Measurements from ENCODE around the gene LARP6. TPM values are rescaled to one million over a fixed set of nuclear protein-coding genes. Genes with fewer than 3 reads are reported as not detected.

The LARP6 gene
- total RNA-seq, 2 experiments from 2014 or later: not detected

DNA sequence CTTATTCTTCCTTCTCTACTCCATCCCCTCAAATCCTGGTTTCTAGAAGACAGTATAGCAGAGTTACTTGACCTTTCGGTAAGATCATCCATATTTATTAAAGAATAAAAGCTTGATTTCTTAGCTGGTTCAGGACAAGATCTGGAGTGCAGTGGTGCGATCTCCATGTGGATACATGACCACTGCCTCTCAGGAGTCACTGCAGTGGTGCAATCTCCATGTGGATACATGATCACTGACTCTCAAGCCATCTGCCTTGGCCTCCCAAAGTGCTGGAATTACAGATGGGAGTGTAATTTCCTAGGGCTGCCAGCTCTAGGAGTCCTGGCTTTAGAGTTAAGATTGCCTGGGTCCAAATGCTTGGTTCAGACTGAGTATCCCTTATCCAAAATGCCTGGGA, 16.5 kb downstream of the LARP6 start:
- no peak for TF ChIP-seq EZH2phosphoT487 (IDR thresholded peaks at IDR 0.05; ENCODE audit: borderline replicate concordance, low read depth, low read length)
- TF ChIP-seq, protein P1, sequence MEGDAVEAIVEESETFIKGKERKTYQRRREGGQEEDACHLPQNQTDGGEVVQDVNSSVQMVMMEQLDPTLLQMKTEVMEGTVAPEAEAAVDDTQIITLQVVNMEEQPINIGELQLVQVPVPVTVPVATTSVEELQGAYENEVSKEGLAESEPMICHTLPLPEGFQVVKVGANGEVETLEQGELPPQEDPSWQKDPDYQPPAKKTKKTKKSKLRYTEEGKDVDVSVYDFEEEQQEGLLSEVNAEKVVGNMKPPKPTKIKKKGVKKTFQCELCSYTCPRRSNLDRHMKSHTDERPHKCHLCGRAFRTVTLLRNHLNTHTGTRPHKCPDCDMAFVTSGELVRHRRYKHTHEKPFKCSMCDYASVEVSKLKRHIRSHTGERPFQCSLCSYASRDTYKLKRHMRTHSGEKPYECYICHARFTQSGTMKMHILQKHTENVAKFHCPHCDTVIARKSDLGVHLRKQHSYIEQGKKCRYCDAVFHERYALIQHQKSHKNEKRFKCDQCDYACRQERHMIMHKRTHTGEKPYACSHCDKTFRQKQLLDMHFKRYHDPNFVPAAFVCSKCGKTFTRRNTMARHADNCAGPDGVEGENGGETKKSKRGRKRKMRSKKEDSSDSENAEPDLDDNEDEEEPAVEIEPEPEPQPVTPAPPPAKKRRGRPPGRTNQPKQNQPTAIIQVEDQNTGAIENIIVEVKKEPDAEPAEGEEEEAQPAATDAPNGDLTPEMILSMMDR (conservative IDR thresholded peaks at IDR 0.05; ENCODE audit: low read length): no peak
- Histone ChIP-seq H3K9me2 (ENCODE audit: insufficient read depth, low read length) (no peaks in the 10 kb centered on the region), H3K36me3 (ENCODE audit: insufficient read depth, low read length) (no peaks in the 10 kb centered on the region), H3K27ac (ENCODE audit: low read depth, low read length, poor library complexity, severe bottlenecking) (no peak overlapping the region), H3K9me3 (ENCODE audit: low read length) (no peaks in the 10 kb centered on the region), H3K79me2 (ENCODE audit: insufficient read depth, low read depth, low read length) (no peaks in the 10 kb centered on the region), H3K4me2 (ENCODE audit: low read length) (no peak overlapping the region), H3K4me3 (ENCODE audit: low read depth, low read length, poor library complexity, severe bottlenecking) (no peak overlapping the region), H2AFZ (ENCODE audit: low read length) (no peak overlapping the region), H3K4me1 (ENCODE audit: insufficient read depth, low read length, poor library complexity, severe bottlenecking) (no peaks in the 10 kb centered on the region), H4K20me1 (ENCODE audit: insufficient read depth, low read length) (no peaks in the 10 kb centered on the region)
- POLR2A ChIA-PET: interaction anchor here (0.6 kb wide), 1 partner anchor 85 kb away, joined by 3 read pairs; no protein-coding TSS in a partner anchor
- BruUV-seq (replicated peaks): no TSS peak
- CTCF ChIA-PET (ENCODE audit: unreplicated experiment): no interaction called here
- no peak for DNase-seq (ENCODE audit: low spot score)
- intact Hi-C loops (cut with micrococcal nuclease; ENCODE audit: unreplicated experiment): no loop called here

DNA sequence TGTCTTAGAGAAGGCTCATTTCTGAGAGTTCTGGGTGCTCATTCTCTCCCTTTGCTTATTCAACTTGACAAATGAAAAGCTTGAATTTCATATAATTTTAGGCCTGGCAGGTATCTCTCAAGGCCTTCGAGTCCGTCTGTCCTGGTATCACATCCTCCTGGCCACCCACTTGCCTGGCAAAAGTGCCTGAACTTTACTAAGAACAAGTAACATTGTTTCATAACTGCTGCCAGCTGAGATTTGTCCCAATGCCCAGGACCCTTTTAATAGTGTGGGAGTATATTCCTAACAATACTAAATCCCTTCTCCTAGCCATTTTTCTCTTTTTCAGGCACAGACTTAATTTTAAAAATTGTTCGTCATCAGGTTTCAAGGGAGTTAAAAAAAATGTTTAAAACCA, 18.1 kb downstream of the LARP6 start:
- no peaks in the 10 kb centered on the region for H3K36me3 ChIP-seq (ENCODE audit: insufficient read depth, low read length)
- DNase-seq (ENCODE audit: low spot score): no peak
- no TSS peak for BruUV-seq (replicated peaks)
- H3K4me3 ChIP-seq (ENCODE audit: low read depth, low read length, poor library complexity, severe bottlenecking): no peak overlapping the region
- no peaks in the 10 kb centered on the region for H3K9me2 ChIP-seq (ENCODE audit: insufficient read depth, low read length)
- H3K79me2 ChIP-seq (ENCODE audit: insufficient read depth, low read depth, low read length): no peaks in the 10 kb centered on the region
- intact Hi-C loops (cut with micrococcal nuclease; ENCODE audit: unreplicated experiment): no loop called here
- no peak overlapping the region for H3K27ac ChIP-seq (ENCODE audit: low read depth, low read length, poor library complexity, severe bottlenecking)
- no peak overlapping the region for H3K4me2 ChIP-seq (ENCODE audit: low read length)
- H4K20me1 ChIP-seq (ENCODE audit: insufficient read depth, low read length): no peaks in the 10 kb centered on the region
- CTCF ChIA-PET (ENCODE audit: unreplicated experiment): no interaction called here
- POLR2A ChIA-PET: no interaction called here
- TF ChIP-seq, protein P1 (conservative IDR thresholded peaks at IDR 0.05; ENCODE audit: low read length): no peak
- no peak for TF ChIP-seq EZH2phosphoT487 (IDR thresholded peaks at IDR 0.05; ENCODE audit: borderline replicate concordance, low read depth, low read length)
- no peak overlapping the region for H2AFZ ChIP-seq (ENCODE audit: low read length)
- H3K9me3 ChIP-seq (ENCODE audit: low read length): no peaks in the 10 kb centered on the region
- H3K4me1 ChIP-seq (ENCODE audit: insufficient read depth, low read length, poor library complexity, severe bottlenecking): no peaks in the 10 kb centered on the region

DNA sequence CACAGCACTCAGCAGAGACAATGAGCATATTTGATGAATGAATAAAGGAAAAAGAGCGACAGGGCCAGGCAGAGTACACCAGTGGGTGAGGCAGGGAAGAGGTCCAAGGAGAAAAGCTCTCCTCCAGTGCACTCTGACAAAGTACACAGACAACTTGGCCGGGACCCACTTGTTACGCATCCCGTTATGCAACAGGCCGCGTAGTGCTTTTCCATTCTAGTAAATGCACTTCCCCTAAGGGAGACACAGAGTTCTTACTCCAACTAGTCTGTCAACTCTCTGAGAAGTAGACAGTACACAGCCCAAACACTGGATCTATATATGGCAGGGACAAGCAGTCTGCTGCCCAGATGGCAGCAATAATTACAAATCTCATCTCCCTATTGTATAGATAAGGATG, 18.5 kb downstream of the LARP6 start:
- no peak overlapping the region for H3K27ac ChIP-seq (ENCODE audit: low read depth, low read length, poor library complexity, severe bottlenecking)
- no peaks in the 10 kb centered on the region for H3K79me2 ChIP-seq (ENCODE audit: insufficient read depth, low read depth, low read length)
- H3K36me3 ChIP-seq (ENCODE audit: insufficient read depth, low read length): no peaks in the 10 kb centered on the region
- H3K9me2 ChIP-seq (ENCODE audit: insufficient read depth, low read length): no peaks in the 10 kb centered on the region
- no peaks in the 10 kb centered on the region for H3K4me1 ChIP-seq (ENCODE audit: insufficient read depth, low read length, poor library complexity, severe bottlenecking)
- no peaks in the 10 kb centered on the region for H3K9me3 ChIP-seq (ENCODE audit: low read length)
- intact Hi-C loops (cut with micrococcal nuclease; ENCODE audit: unreplicated experiment): no loop called here
- TF ChIP-seq, protein P1 (conservative IDR thresholded peaks at IDR 0.05; ENCODE audit: low read length): no peak
- TF ChIP-seq EZH2phosphoT487 (IDR thresholded peaks at IDR 0.05; ENCODE audit: borderline replicate concordance, low read depth, low read length): no peak
- no peak overlapping the region for H2AFZ ChIP-seq (ENCODE audit: low read length)
- CTCF ChIA-PET (ENCODE audit: unreplicated experiment): no interaction called here
- no peak overlapping the region for H3K4me3 ChIP-seq (ENCODE audit: low read depth, low read length, poor library complexity, severe bottlenecking)
- POLR2A ChIA-PET: no interaction called here
- no peaks in the 10 kb centered on the region for H4K20me1 ChIP-seq (ENCODE audit: insufficient read depth, low read length)
- no peak for DNase-seq (ENCODE audit: low spot score)
- no TSS peak for BruUV-seq (replicated peaks)
- no peak overlapping the region for H3K4me2 ChIP-seq (ENCODE audit: low read length)
